GM21515 (cell line): ENCODE measurements around the gene UGT8.
"Not testable (repeated sequence)": the region's sequence is repeated elsewhere in the genome, so short reads cannot be mapped to it uniquely, and the experiment has no call there.

Experiments used
- ATAC-seq: cut with Tn5 transposase; IDR thresholded peaks from one replicate; pipeline ENCODE4 v1.9.1; 2021; ENCODE audit not compliant: unreplicated experiment

The UGT8 gene

GRCh38 chr4:114601304-114602052, 2.9 kb downstream of the UGT8 start:
- peak; percentile 29 for ATAC-seq

- ATAC-seq = peak; percentile 94
These were observed 4.9 kb downstream of the UGT8 start for GRCh38 chr4:114603497-114603896.

- no peak for ATAC-seq
These were observed 7.6 kb downstream of the UGT8 start for GRCh38 chr4:114606245-114606644.

- ATAC-seq = no peak
These were observed 8.4 kb downstream of the UGT8 start for GRCh38 chr4:114607056-114607455.

- no peak for ATAC-seq
These were observed 15.0 kb downstream of the UGT8 start for GRCh38 chr4:114613560-114613959.

GRCh38 chr4:114615435-114615834, 16.8 kb downstream of the UGT8 start:
- no peak for ATAC-seq

GRCh38 chr4:114616036-114616435, 17.4 kb downstream of the UGT8 start:
- ATAC-seq = not testable (repeated sequence)

- ATAC-seq = no peak
These were observed 27.6 kb downstream of the UGT8 start for GRCh38 chr4:114626196-114626595.

GRCh38 chr4:114636192-114636935, 37.8 kb downstream of the UGT8 start:
- no peak for ATAC-seq

- no peak for ATAC-seq
These were observed 43.7 kb downstream of the UGT8 start for GRCh38 chr4:114642173-114642780.

GRCh38 chr4:114649908-114650307, 51.3 kb downstream of the UGT8 start:
- no peak for ATAC-seq

- ATAC-seq = no peak
These were observed 55.1 kb downstream of the UGT8 start for GRCh38 chr4:114653675-114654074.

GRCh38 chr4:114654592-114654991, 56.0 kb downstream of the UGT8 start:
- no peak for ATAC-seq

- ATAC-seq = no peak
These were observed 59.6 kb downstream of the UGT8 start for GRCh38 chr4:114658179-114658578.

GRCh38 chr4:114658776-114659175, 60.2 kb downstream of the UGT8 start:
- no peak for ATAC-seq

- ATAC-seq = peak; percentile 99
These were observed 60.9 kb downstream of the UGT8 start for GRCh38 chr4:114659386-114660008.

- ATAC-seq = no peak
These were observed 64.5 kb downstream of the UGT8 start for GRCh38 chr4:114663083-114663482.

- no peak for ATAC-seq
These were observed 70.0 kb downstream of the UGT8 start for GRCh38 chr4:114668577-114668976.

GRCh38 chr4:114670733-114671132, 72.1 kb downstream of the UGT8 start:
- not testable (repeated sequence) for ATAC-seq

GRCh38 chr4:114673306-114673705, 74.7 kb downstream of the UGT8 start:
- no peak for ATAC-seq

GRCh38 chr4:114674080-114674479, 75.5 kb downstream of the UGT8 start:
- ATAC-seq = no peak
